Peyer's patch (tissue), 4 donors: ENCODE results near the gene KCNJ2. TPM values are rescaled to one million over a fixed set of nuclear protein-coding genes. Genes with fewer than 3 reads are reported as not detected.

Source experiments
- DNase-seq, 3 donors: peaks; one replicate each; pipeline ENCODE4 v3.0.0-alpha.2; 2017 to 2019
- H3K27ac ChIP-seq, 4 donors: fragments of 200-600 bp; sonication (generic); one replicate each; pipeline ENCODE4 v1.5.1; 2016 to 2019
- H3K27me3 ChIP-seq, 2 donors: fragments of 200-600 bp; sonication (generic); one replicate each; pipeline ENCODE4 v1.5.1; 2019
- H3K36me3 ChIP-seq, 3 donors: fragments of 200-600 bp; sonication (generic); one replicate each; pipeline ENCODE4 v1.5.1; 2016 to 2019
- H3K4me1 ChIP-seq, 4 donors: fragments of 200-600 bp; sonication (generic); one replicate each; pipeline ENCODE4 v1.5.1; 2016 to 2019
- H3K4me3 ChIP-seq, 4 donors: fragments of 200-600 bp; sonication (generic); 1 replicate in 3 of 4; 2 replicates in 1 of 4; pipeline ENCODE4 v1.5.1; 2016 to 2019; ENCODE audit warnings: mild to moderate bottlenecking in 1 of 4
- H3K9me3 ChIP-seq, 4 donors: fragments of 200-600 bp; sonication (generic); one replicate each; pipeline ENCODE4 v1.5.1; 2016 to 2019; ENCODE audit warnings: mild to moderate bottlenecking in 1 of 4
- CTCF ChIP-seq, 6 experiments: fragments of 450-650 bp in 4 of 6; fragments of 200-600 bp in 2 of 6; sonication (generic) in 1 of 6; IDR thresholded peaks; one replicate each; pipeline ENCODE4 v1.5.1; 2017 to 2019; ENCODE audit warnings: antibody characterized with exemption in 6 of 6, mild to moderate bottlenecking in 3 of 6, moderate library complexity in 1 of 6
- POLR2A ChIP-seq, 2 donors: fragments of 450-650 bp; IDR thresholded peaks; one replicate each; pipeline ENCODE4 v1.5.1; 2017; ENCODE audit warnings: antibody characterized with exemption in 2 of 2, mild to moderate bottlenecking in 2 of 2, moderate library complexity in 2 of 2
- total RNA-seq, 4 donors: library from RNA; depleted of rRNA; stranded (reverse); fragments of >200 nt; gene quantifications; one replicate each; pipeline ENCODE4 v1.1.0, GENCODE V29; 2016

KCNJ2 gene
- total RNA-seq, 4 donors from 2014 or later = 0.70 to 7.4 (median 3.0) TPM

DNA sequence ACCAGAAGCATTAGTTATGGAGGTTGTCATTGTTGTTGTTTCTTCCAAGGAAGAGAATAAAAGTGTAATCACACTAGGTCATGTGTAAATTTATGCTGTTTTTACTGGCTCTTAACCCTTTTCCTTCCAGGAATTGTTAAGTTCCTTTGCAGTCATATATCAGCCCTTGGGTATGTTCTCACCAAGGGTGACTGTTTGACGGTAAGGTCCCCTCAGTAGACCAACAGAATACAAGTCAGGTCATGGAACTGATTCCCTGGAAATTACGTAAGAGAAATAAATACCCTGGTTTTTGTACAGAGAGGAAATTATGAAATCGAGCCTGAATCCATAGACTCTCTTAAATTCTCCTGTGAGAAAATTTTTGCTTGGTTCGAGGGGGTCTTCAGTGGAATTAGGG lies 11.2 kb upstream of the KCNJ2 start:
- Histone ChIP-seq H3K4me1 (no peaks in the 10 kb centered on the region), H3K9me3 (no peaks in the 10 kb centered on the region), H3K27me3 (no peaks in the 10 kb centered on the region), H3K4me3 (no peak overlapping the region), H3K36me3 (no peaks in the 10 kb centered on the region), H3K27ac (no peak overlapping the region)
- TF ChIP-seq CTCF (IDR thresholded peaks at IDR 0.05) (no peak), POLR2A (IDR thresholded peaks at IDR 0.05) (no peak)
- DNase-seq = no peak

DNA sequence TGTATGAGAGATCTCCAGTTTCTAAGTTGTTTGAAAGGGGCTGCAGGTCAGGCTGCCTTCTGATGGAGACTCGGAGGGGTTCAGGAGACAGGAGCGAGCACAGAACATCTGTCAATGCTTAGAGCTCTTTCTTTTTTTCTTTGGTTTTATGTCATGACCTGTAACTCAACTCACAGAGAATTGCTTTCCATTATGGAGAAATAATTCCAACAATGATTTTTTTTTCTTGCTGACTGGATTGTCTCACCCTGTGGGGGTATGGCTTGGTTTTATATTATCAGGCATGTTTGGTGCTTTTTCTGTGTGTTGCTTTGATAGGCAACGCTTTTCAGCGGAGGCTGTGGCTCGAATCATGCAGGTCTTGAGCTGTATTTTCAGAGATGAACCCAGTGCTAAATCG lies 10.7 kb upstream of the KCNJ2 start:
- H3K9me3 ChIP-seq = no peaks in the 10 kb centered on the region

GRCh38 chr17:70159980-70160379 lies 9.4 kb upstream of the KCNJ2 start:
- TF ChIP-seq POLR2A (IDR thresholded peaks at IDR 0.05) = no peak
- TF ChIP-seq CTCF (IDR thresholded peaks at IDR 0.05) = no peak
- Histone ChIP-seq H3K4me1 (no peaks in the 10 kb centered on the region), H3K36me3 (no peaks in the 10 kb centered on the region), H3K27ac (no peak overlapping the region), H3K27me3 (no peaks in the 10 kb centered on the region), H3K4me3 (no peak overlapping the region), H3K9me3 (no peaks in the 10 kb centered on the region)
- no peak for DNase-seq

More for the DNA sequence above, 10.7 kb upstream of the KCNJ2 start:
- no peaks in the 10 kb centered on the region for H3K4me1 ChIP-seq
- H3K36me3 ChIP-seq = no peaks in the 10 kb centered on the region
- no peaks in the 10 kb centered on the region for H3K27me3 ChIP-seq
- H3K4me3 ChIP-seq = no peak overlapping the region
- TF ChIP-seq POLR2A (IDR thresholded peaks at IDR 0.05) = no peak
- no peak overlapping the region for H3K27ac ChIP-seq
- DNase-seq = no peak

DNA sequence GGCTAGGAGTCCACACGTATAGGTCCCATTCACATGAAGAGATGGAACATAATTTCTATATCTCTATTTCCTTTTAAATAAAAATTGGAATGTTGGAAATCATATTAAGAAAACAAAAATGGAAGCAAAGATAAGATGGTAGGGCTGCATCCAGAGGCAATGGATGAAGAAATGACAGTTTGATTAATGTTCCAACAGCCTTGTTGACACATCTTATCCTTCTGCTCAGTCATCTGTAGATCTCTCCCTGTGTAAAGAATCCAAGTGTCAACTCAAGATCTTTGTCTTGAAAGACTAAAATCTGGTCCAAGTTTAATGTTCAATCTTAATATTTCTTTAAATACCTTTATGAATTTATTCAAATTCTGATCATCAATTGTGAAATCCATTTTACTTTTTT lies 7.8 kb upstream of the KCNJ2 start:
- Histone ChIP-seq H3K9me3 (no peaks in the 10 kb centered on the region), H3K27me3 (no peaks in the 10 kb centered on the region), H3K4me3 (no peak overlapping the region), H3K27ac (no peak overlapping the region), H3K4me1 (no peaks in the 10 kb centered on the region), H3K36me3 (no peaks in the 10 kb centered on the region)
- DNase-seq = no peak
- TF ChIP-seq CTCF (IDR thresholded peaks at IDR 0.05) (no peak), POLR2A (IDR thresholded peaks at IDR 0.05) (no peak)

GRCh38 chr17:70165383-70165782 lies 3.9 kb upstream of the KCNJ2 start:
- TF ChIP-seq POLR2A (IDR thresholded peaks at IDR 0.05) (no peak), CTCF (IDR thresholded peaks at IDR 0.05) (no peak)
- peaks cover 0 to 11% (median 0%) of the 10 kb centered on the region in 4 donors for H3K4me1 ChIP-seq
- no peaks in the 10 kb centered on the region for H3K36me3 ChIP-seq
- H3K27ac ChIP-seq = no peak overlapping the region
- DNase-seq = no peak
- no peaks in the 10 kb centered on the region for H3K9me3 ChIP-seq
- no peaks in the 10 kb centered on the region for H3K27me3 ChIP-seq
- H3K4me3 ChIP-seq = no peak overlapping the region

GRCh38 chr17:70166615-70167014 lies 2.7 kb upstream of the KCNJ2 start:
- no peaks in the 10 kb centered on the region for H3K36me3 ChIP-seq
- no peak for DNase-seq

More at GRCh38 chr17:70166615-70167014, 2.7 kb upstream of the KCNJ2 start:
- Histone ChIP-seq H3K4me3 (no peak overlapping the region), H3K27ac (no peak overlapping the region), H3K4me1 (peaks cover 0 to 11% (median 0%) of the 10 kb centered on the region in 4 donors), H3K9me3 (no peaks in the 10 kb centered on the region), H3K27me3 (no peaks in the 10 kb centered on the region)
- TF ChIP-seq CTCF (IDR thresholded peaks at IDR 0.05) = no peak
